ENCODE measurements around the gene KIF26A. TPM values are rescaled to one million over a fixed set of nuclear protein-coding genes. Genes with fewer than 3 reads are reported as not detected.

The KIF26A gene
- total and polyA plus RNA-seq, 2 experiments from 2014 or later = 5.6 to 103 TPM

DNA sequence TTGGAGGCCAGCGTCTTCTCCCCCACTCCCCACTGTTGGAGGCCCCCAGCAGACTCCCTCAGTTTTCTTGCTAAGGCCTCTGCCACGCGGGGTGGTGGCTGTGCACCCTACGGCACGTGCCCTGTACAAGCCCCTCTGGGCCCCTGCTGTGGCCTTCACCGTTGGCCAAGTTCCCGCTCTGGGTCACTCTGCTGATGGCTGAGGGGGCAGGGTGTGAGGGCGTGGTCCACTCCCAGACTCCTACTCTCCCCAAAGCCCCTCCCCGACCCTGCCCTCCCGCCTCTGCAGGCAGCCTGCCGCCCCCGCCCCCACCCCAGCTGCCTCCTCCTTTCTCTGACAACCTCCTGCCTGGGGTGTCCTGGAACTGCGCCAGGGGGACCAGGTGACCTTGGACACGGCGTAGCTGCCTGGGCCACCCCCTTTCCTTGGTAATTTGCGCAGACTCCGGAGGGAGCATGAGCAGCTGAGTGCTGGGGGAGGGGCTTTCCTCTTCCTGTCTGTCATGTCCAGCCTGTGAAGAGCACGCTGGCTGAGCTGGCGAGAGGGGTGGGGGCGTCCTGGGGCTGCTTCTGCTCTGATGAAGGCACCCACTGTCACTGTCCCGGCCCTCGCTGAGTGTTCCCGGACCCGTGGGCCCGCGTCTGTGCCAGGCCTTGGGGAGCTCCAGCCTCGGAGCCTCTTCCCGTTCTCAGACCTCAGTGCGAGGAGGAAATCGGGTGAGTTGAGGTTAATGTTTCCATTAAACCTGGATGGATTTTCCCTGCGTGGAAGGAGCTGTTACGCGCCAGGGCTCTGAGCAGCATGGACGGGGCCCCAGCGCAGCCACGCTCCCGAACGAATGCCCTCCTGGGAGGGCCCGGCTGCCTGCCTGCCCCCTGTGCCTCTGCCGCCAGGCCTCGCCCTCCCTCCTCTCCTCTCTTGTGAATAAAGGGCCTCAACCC, 85.0 kb downstream of the KIF26A start:
- H3F3A ChIP-seq (replicated peaks; ENCODE audit: low read depth) = no peaks in the 10 kb centered on the region
- H3K4me1 ChIP-seq (ENCODE audit: insufficient read depth) = 0 out of 2 replicates have a peak, but pooled peaks cover 8% of the 10 kb centered on the region
- DNase-seq (ENCODE audit: low spot score) (peak; percentile 41), ATAC-seq (peak; percentile 14)
- no peak overlapping the region for H2AFZ ChIP-seq
- no peaks in the 10 kb centered on the region for H4K20me1 ChIP-seq (replicated peaks; ENCODE audit: insufficient read depth)
- H3K9me2 ChIP-seq (ENCODE audit: insufficient read depth) = no peaks in the 10 kb centered on the region
- H3K27me3 Mint-ChIP-seq (ENCODE audit: insufficient read depth, low read depth, poor library complexity) = peaks cover 5% of the 10 kb centered on the region
- H3K36me3 Mint-ChIP-seq (ENCODE audit: low read depth) = no peaks in the 10 kb centered on the region; the same call in 2 of the 3 replicates
- no peak overlapping the region for H3K27ac ChIP-seq (ENCODE audit: low read depth)
- H3K79me2 ChIP-seq (replicated peaks; ENCODE audit: insufficient read depth) = no peaks in the 10 kb centered on the region
- H3K27ac Mint-ChIP-seq = no peak overlapping the region
- no peak overlapping the region for H3K4me3 ChIP-seq
- no peaks in the 10 kb centered on the region for H3K27me3 ChIP-seq (ENCODE audit: insufficient read depth)
- H3K4me3 Mint-ChIP-seq = no peak overlapping the region; the same call in 2 of the 3 replicates
- H3K4me1 Mint-ChIP-seq = peaks cover 34% of the 10 kb centered on the region
- H3K4me2 ChIP-seq = no peak overlapping the region
- H3K9me3 Mint-ChIP-seq = no peaks in the 10 kb centered on the region; the same call in 2 of the 3 replicates
- no peaks in the 10 kb centered on the region for H3K36me3 ChIP-seq (ENCODE audit: insufficient read depth)
- TF ChIP-seq EZH2phosphoT487 (IDR thresholded peaks at IDR 0.05; ENCODE audit: unreplicated experiment) (no peak), CREB1 (CRISPR knock-in tag; IDR thresholded peaks at IDR 0.05; ENCODE audit: low read depth) (no peak), CTCF (conservative IDR thresholded peaks at IDR 0.05; ENCODE audit: low read depth in 2 of 2) (no peak), JUNB (IDR thresholded peaks at IDR 0.05; ENCODE audit: unreplicated experiment) (no peak), EZH2 (IDR thresholded peaks at IDR 0.05; ENCODE audit: low read depth, unreplicated experiment) (no peak), ZNF331 (CRISPR knock-in tag; IDR thresholded peaks at IDR 0.05; ENCODE audit: low read depth) (no peak), ZNF462 (CRISPR knock-in tag; IDR thresholded peaks at IDR 0.05) (no peak), NANOG (IDR thresholded peaks at IDR 0.05; ENCODE audit: borderline replicate concordance) (no peak), STAT1 (IDR thresholded peaks at IDR 0.05; ENCODE audit: unreplicated experiment) (no peak), ZNF114 (CRISPR knock-in tag; IDR thresholded peaks at IDR 0.05) (no peak), POLR2AphosphoS5 (IDR thresholded peaks at IDR 0.05; ENCODE audit: low read depth) (no peak)
- TF ChIP-seq, protein P1, sequence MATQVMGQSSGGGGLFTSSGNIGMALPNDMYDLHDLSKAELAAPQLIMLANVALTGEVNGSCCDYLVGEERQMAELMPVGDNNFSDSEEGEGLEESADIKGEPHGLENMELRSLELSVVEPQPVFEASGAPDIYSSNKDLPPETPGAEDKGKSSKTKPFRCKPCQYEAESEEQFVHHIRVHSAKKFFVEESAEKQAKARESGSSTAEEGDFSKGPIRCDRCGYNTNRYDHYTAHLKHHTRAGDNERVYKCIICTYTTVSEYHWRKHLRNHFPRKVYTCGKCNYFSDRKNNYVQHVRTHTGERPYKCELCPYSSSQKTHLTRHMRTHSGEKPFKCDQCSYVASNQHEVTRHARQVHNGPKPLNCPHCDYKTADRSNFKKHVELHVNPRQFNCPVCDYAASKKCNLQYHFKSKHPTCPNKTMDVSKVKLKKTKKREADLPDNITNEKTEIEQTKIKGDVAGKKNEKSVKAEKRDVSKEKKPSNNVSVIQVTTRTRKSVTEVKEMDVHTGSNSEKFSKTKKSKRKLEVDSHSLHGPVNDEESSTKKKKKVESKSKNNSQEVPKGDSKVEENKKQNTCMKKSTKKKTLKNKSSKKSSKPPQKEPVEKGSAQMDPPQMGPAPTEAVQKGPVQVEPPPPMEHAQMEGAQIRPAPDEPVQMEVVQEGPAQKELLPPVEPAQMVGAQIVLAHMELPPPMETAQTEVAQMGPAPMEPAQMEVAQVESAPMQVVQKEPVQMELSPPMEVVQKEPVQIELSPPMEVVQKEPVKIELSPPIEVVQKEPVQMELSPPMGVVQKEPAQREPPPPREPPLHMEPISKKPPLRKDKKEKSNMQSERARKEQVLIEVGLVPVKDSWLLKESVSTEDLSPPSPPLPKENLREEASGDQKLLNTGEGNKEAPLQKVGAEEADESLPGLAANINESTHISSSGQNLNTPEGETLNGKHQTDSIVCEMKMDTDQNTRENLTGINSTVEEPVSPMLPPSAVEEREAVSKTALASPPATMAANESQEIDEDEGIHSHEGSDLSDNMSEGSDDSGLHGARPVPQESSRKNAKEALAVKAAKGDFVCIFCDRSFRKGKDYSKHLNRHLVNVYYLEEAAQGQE (IDR thresholded peaks at IDR 0.05; ENCODE audit: unreplicated experiment) = no peak
- TF ChIP-seq, protein P2, sequence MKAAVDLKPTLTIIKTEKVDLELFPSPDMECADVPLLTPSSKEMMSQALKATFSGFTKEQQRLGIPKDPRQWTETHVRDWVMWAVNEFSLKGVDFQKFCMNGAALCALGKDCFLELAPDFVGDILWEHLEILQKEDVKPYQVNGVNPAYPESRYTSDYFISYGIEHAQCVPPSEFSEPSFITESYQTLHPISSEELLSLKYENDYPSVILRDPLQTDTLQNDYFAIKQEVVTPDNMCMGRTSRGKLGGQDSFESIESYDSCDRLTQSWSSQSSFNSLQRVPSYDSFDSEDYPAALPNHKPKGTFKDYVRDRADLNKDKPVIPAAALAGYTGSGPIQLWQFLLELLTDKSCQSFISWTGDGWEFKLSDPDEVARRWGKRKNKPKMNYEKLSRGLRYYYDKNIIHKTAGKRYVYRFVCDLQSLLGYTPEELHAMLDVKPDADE (IDR thresholded peaks at IDR 0.05) = no peak
